Stimulated activated CD4-positive, alpha-beta T cell treated with anti-CD3 and anti-CD28 coated beads, Interleukin-4, amount 100 ng/mL, for 4 hours (primary cell): Measurements from ENCODE around the gene COX7C.
"Not testable (repeated sequence)": the region's sequence is repeated elsewhere in the genome, so short reads cannot be mapped to it uniquely, and the experiment has no call there.

ENCODE experiments used
- DNase-seq, 2 experiments: peaks; one replicate each; pipeline ENCODE4 v3.0.0-alpha.2; 2020

The COX7C gene

DNA sequence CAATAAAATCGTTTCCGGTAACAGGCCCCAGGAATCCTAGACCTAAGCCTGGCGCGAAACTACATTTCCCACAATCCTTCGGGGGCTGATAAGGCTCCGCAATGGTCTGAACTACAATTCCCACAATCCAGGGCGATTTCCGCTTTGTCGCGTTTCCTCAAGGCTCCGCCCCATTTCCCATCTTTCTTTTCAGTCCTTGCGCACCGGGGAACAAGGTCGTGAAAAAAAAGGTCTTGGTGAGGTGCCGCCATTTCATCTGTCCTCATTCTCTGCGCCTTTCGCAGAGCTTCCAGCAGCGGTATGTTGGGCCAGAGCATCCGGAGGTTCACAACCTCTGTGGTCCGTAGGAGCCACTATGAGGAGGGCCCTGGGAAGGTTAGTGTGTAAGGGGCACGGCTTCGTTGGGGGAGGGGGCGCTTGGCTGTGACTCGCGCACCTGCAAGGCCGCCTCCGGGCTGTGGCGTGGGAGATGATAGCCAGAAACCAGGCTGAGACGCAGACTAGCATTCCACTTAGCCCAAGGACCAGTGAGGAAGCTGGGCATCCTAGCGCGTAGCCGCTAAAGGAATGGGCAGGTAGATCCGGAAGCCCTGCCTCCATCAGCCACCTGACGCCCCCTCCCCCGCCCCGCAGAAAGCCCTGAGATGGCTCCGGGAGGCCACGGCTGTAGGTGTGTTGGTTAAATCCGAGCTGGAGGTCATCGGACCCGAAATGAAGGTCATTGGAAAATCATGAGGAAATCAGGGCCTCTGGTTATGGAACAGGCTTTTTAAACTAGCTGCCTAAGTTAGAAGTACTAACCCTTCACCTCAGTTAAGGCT, at the start of gene COX7C:
COX7C (plus strand) TSS at position 186 of the 821 bp plus-strand sequence; CDS start at position 301, 115 bp downstream.
- peak; percentile 76 to 92 for DNase-seq

DNA sequence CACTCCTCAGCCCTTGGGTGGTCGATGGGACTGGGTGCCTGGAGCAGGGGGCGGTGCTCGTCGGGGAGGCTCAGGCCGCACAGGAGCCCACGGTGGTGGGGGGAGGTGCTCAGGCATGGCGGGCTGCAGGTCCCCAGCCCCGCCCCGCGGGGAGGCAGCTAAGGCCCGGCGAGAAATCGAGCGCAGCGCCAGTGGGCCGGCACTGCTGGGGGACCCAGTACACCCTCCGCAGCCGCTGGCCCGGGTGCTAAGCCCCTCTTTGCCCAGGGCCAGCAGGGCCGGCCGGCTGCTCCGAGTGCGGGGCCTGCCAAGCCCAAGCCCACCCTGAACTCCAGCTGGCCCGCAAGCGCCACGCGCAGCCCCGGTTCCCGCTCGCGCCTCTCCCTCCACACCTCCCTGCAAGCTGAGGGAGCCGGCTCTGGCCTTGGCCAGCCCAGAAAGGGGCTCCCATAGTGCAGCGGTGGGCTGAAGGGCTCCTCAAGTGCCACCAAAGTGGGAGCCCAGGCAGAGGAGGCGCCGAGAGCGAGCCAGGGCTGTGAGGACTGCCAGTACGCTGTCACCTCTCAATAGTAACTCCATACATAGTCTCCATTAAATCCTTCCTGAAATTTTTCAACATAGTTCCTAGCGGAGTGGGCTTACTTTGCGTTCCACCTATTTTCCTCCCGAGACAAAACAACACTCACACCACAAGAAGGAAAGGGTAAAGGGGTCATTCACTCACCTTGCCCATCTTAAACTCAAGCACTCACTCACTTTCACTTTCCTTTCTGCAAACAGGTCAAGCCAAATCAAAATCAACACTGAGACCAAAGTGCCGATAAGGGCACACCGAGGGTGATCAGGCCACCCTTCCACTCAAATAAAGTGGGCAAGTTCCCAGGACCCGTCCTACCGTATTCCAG, 48.0 kb upstream of the COX7C start:
- DNase-seq, result not testable (repeated sequence)

DNA sequence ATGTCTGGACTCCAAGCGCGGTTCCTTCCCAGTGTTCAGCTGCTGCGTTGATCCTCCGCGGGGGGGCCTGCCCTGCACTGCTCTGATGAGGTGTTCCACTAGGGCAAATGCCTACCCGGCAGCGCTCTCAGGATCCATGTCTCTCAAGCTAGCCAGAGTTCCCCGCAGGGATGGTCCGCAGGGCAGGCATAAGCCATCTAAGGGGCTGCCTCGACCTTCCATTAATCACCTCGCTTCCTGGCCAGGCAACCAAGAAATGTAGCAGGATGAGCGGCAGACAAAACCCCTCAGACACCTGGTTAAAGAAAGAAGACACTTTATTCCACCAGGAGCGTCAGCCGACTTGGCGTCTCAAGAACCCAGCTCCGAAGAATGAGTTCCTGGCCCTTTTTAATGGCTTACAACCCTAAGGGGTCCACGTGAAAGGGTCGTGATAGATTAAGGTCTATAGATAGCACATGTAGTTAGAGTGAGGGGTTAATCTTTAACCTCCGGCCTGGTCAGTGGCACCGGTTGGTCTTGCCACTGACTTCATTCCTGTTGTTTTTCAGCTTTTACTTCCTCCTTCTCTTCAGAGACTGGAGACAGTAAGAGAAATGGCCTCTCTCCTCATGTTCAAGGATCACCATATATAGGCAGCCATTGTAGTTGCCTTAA, 47.2 kb upstream of the COX7C start:
- DNase-seq, result no peak

DNA sequence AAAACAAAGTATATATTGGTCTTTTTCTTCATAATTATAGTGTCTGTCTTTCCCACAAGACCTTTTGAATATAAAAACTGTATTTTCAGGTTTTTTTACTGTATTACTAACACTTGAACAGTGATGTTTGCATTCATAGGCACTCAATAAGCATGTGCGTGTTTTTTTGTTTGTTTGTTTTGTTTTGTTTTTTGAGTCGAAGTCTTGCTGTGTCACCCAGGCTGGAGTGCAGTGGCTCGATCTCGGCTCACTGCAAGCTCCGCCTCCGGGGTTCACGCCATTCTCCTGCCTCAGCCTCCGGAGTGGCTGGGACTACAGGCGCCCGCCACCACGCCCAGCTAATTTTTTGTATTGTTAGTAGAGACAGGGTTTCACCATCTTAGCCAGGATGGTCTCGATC, 46.6 kb upstream of the COX7C start:
- not testable (repeated sequence) for DNase-seq

- DNase-seq, result no peak
Measured at GRCh38 chr5:86572825-86573517, 44.8 kb upstream of the COX7C start.

DNA sequence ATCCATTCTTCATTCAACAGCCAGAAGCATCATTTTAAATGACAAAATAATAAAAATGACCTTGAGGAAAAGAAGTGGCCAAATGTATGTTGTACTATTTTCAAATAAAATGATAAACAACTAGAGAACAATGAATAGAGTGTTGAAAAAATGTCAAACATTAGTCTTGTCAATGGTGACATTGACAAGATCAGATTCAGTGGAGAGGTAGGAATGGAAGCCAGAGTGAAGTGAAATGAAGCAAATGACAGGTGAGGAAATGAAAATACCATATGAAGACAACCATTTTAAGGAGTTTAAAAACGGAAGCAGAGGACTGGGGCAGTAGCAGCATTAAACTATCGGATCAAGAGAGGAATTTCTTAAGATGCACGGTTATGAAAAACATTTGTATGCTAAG, 38.2 kb upstream of the COX7C start:
- DNase-seq, result no peak

DNA sequence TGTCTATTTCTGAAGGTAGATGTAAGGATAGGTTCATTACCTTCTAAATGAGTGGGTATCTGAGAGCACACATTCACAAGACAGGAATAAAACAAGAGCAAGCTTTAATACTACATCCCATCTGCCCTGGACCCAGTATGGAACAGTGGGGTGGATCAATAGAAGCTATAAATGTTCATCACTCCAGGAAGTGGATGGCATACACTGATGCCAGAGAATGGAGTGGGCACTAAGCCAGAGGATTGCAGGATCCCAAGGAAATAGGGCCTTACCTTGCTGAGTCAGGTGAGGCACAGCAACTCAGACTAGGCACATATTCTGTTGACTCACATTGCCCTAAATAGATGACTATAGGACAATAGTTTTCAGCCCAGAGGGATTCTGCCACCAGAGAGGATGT, 21.3 kb upstream of the COX7C start:
- DNase-seq, result no peak

- DNase-seq, result no peak
Measured at GRCh38 chr5:86605881-86606280, 11.9 kb upstream of the COX7C start.

- no peak for DNase-seq
Measured at GRCh38 chr5:86613455-86613854, 4.3 kb upstream of the COX7C start.

- DNase-seq, result no peak
Measured at GRCh38 chr5:86617309-86617755, 409 bp upstream of the COX7C start.

DNA sequence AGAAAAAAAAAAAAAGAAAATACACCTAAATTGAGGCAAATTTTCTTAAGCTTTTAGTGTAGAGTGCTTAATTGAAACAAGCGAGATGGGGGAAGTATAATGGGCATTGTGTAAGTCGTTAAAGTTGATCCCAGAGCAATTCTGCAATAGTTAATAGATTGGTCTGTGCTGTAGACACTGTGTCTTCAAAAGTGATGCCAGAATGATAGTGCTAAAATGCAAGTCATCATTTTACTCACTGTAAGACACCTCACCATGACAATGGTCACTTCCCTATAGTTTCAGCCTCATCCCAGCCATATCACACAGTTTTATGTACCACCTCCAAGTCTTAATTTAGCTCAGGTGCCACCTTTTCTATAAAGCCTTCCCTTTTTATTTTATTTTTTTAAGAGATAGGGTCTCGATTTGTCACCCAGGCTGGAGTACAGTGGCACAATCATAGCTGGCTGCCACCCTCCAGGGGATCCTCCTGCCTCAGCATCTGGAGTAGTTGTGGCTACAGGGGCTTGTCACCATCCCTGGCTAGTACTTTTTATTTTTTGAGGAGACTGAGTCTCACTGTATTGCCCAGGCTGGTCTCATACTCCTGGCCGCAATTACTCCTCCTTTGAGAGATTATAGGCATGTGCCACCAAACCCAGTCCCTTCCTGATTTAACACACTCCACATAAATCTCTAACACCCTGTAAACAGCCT, 6.2 kb downstream of the COX7C start:
- DNase-seq, result no peak

GRCh38 chr5:86625148-86625547, 7.4 kb downstream of the COX7C start:
- no peak for DNase-seq

- DNase-seq, result no peak
Measured at GRCh38 chr5:86626149-86626548, 8.4 kb downstream of the COX7C start.

DNA sequence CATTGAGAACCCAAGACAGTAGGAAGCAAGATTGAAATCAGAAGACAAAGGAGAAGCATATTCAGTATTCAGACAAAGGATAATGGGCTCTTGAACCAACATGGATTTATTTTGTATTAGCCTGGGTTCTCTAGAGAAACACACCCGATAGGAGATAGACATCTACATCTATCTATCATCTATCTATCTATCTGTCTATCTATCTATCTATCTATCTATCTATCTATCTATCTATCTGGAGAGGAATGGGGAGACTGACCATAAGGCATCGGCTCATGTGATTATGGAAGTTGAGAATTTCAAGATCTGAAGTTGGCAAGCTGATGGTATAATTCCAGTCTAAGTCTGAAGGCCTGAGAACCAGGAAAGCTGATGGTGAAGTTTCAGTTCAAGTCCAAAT, 13.4 kb downstream of the COX7C start:
- DNase-seq, result no peak

DNA sequence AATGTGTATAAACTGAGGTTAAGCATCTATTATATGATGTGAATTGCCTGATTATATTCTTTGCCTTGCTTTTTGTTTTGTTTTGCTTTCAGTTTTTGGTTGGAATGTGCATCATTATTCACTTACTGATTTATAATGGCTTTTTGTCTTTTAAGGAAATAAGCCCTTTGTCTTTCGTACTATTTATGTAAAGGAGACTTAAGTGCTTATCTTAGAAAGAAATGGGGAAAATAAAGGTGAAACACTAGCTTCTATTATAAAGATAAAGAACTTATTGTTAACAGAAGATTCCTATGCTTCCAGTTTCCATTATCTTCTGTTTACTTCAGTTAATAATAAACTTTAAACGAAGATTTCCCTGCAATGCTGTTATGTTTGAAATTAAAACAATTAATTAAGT, 23.3 kb downstream of the COX7C start:
- DNase-seq, result no peak

- DNase-seq, result no peak
Measured at GRCh38 chr5:86644843-86645242, 27.1 kb downstream of the COX7C start.

DNA sequence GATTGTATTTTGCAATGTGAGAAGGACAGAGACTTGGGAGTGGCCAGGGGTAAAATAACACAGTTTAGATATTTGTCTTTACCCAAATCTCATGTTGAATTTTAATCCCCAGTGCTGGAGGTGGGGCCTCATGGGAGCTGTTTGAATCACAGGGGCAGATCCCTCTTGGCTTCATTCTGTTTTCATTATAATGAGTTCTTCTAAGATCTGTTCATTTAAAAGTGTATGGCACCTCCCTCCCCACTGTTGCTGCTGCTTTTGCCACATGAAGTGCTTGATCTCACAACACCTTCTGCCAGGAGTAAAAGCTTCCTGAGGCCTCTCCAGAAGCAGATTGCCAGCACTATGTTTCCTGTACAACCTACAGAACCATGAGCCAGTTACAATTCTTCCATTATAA, 28.1 kb downstream of the COX7C start:
- no peak for DNase-seq

DNA sequence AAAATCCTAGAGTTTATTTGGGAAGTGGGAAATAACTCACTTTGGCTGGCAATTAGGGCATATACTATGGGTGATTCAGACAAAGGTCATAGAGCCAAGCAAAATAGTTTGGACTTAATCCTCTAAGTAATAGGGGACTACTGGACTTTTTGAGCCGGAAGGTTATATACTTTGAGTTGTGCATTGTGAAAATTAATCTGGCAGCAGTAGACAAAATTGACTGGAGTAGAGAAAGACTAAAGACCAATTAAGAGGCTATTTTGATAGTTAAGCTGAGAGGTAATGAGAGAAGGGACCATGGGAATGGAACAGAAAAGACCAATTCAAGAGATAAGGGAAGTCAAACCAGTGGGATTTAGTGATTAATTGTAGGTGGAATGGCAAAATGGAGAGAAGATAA, 28.9 kb downstream of the COX7C start:
- DNase-seq, result no peak

DNA sequence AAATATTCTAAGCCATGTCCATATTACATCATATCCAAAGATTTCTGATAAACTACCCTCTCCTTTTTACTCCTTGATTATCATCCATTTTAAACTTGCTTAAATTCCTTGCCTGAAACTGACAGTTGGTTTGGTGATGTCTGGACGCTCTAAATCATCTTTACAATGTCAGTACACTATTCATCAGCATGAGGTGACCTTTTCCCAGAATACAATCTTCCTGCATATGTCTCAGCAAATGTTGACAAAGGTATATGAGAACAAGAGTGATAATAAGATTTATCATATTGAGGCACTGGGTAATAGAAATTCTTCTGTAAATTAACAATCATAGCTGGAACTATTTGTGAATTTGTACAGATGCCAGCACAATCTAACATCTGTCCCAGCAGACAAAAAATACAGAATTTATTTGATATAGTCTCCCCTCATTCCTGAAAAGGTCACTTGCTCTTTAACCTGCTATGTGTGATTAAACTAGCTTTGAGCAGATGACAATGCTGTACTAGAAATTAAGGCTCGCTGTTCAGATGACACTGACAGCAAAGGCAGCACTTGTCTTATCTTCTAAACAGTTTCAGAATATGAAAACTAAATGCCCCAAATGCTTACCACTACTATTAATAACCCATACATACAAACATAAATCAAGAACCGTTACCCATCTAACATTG, 32.2 kb downstream of the COX7C start:
- no peak for DNase-seq

DNA sequence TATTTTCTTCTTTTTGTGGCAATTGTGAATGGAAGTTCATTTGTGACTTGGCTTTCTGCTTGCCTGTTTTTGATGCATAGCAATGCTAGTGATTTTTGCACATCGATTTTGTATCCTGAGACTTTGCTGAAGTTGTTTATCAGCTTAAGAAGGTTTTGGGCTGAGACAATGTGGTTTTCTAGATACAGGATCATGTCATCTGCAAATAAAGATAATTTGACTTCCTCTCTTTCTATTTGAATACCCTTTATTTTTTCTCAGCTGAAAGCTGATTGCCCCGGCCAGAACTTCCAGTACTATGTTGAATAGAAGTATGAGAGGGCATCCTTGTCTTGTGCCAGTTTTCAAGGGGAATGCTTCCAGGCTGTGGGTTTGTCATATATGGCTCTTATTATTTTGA, 43.0 kb downstream of the COX7C start:
- DNase-seq, result not testable (repeated sequence)

- no peak for DNase-seq
Measured at GRCh38 chr5:86664173-86664572, 46.4 kb downstream of the COX7C start.
